DOHH2 (cell line): Measurements from ENCODE around the gene CAMKMT.

Experiments used
- H3F3A ChIP-seq: fragments of 200-600 bp; sonication (generic), shearing (Covaris generic); 2 replicates; pipeline ENCODE4 v1.6.0; 2016; ENCODE audit warnings: antibody characterized with exemption, mild to moderate bottlenecking; ENCODE audit not compliant: control insufficient read depth, insufficient read depth
- H3K27ac ChIP-seq: fragments of 200-600 bp; sonication (generic); 2 replicates; pipeline ENCODE4 v1.5.1; 2014; ENCODE audit warnings: low read depth, mild to moderate bottlenecking, low read length, moderate library complexity
- H3K27me3 ChIP-seq: fragments of 200-600 bp; sonication (generic); 2 replicates; pipeline ENCODE4 v1.6.1; 2014; ENCODE audit warnings: mild to moderate bottlenecking, low read length, mixed read lengths; ENCODE audit not compliant: control insufficient read depth
- H3K36me3 ChIP-seq: fragments of 200-600 bp; sonication (generic); 2 replicates; pipeline ENCODE4 v1.6.1; 2014; ENCODE audit warnings: mild to moderate bottlenecking, low read length, moderate library complexity, mixed read lengths; ENCODE audit not compliant: control insufficient read depth
- H3K4me1 ChIP-seq: fragments of 200-600 bp; sonication (generic); 2 replicates; pipeline ENCODE4 v1.6.1; 2014; ENCODE audit warnings: mild to moderate bottlenecking, low read length, mixed read lengths; ENCODE audit not compliant: control insufficient read depth
- H3K4me2 ChIP-seq: fragments of 200-600 bp; sonication (generic); 2 replicates; pipeline ENCODE4 v1.6.0; 2014; ENCODE audit warnings: mild to moderate bottlenecking, low read length, moderate library complexity
- H3K4me3 ChIP-seq: fragments of 200-600 bp; sonication (generic); 2 replicates; pipeline ENCODE4 v1.5.1; 2014; ENCODE audit warnings: mild to moderate bottlenecking, low read length, mixed read lengths
- H3K79me2 ChIP-seq: fragments of 200-600 bp; sonication (generic); 2 replicates; pipeline ENCODE4 v1.6.1; 2014; ENCODE audit warnings: mild to moderate bottlenecking, low read length, mixed read lengths; ENCODE audit not compliant: control insufficient read depth
- H3K9me2 ChIP-seq: fragments of 200-600 bp; sonication (generic); replicated peaks from 2 replicates; pipeline ENCODE4 v1.6.1; 2014; ENCODE audit warnings: mild to moderate bottlenecking, low read length, mixed read lengths; ENCODE audit not compliant: control insufficient read depth
- H3K9me3 ChIP-seq: fragments of 200-600 bp; sonication (generic); 2 replicates; pipeline ENCODE4 v1.6.1; 2014; ENCODE audit warnings: antibody characterized with exemption, low read length, mixed read lengths; ENCODE audit not compliant: control insufficient read depth, insufficient read depth
- H4K20me1 ChIP-seq: fragments of 200-600 bp; sonication (generic); 2 replicates; pipeline ENCODE4 v1.6.0; 2014; ENCODE audit warnings: low read depth, mild to moderate bottlenecking, antibody characterized with exemption, low read length, moderate library complexity; ENCODE audit not compliant: control insufficient read depth, insufficient read depth
- CTCF ChIP-seq: fragments of 200-600 bp; sonication (generic); IDR thresholded peaks from one replicate; pipeline ENCODE4 v1.5.1; 2014; ENCODE audit warnings: antibody characterized with exemption, mild to moderate bottlenecking, low read depth, low read length; ENCODE audit not compliant: poor library complexity, severe bottlenecking
- EZH2phosphoT487 ChIP-seq: fragments of 200-600 bp; sonication (generic); IDR thresholded peaks from 2 replicates; pipeline ENCODE4 v1.6.1; 2017; ENCODE audit warnings: borderline replicate concordance, mild to moderate bottlenecking, antibody characterized with exemption, low read length, moderate library complexity, mixed read lengths

Gene CAMKMT

GRCh38 chr2:44602446-44602845 is 240.7 kb downstream of the CAMKMT start:
- H3K9me3 ChIP-seq: no peaks in the 10 kb centered on the region
- H4K20me1 ChIP-seq: no peaks in the 10 kb centered on the region
- no peaks in the 10 kb centered on the region for H3K27me3 ChIP-seq
- H3K27ac ChIP-seq: no peak overlapping the region
- H3K4me1 ChIP-seq: no peaks in the 10 kb centered on the region
- no peaks in the 10 kb centered on the region for H3K9me2 ChIP-seq
- H3F3A ChIP-seq: no peaks in the 10 kb centered on the region
- TF ChIP-seq CTCF: no peak
- no peak for TF ChIP-seq EZH2phosphoT487
- no peaks in the 10 kb centered on the region for H3K36me3 ChIP-seq
- no peak overlapping the region for H3K4me3 ChIP-seq
- no peaks in the 10 kb centered on the region for H3K79me2 ChIP-seq
- no peak overlapping the region for H3K4me2 ChIP-seq

DNA sequence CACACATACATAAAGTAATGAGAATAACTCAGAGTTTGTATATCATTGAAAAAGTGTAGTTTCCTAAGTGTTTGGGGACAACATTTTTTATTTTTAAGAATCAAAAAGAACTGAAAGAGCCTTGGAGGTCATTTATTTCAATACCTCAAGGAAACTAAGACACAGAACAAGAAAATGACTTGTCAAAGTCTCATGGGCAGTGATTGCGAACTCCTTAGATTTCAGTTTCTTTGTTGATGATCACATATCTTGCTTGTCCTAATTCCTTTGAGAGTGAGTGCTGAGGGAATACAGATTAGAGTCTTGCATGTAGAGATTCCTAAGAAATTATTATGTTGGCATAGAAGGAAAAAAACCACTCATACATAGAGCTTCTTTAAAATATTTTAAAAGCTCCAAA is 243.8 kb downstream of the CAMKMT start:
- TF ChIP-seq CTCF (no peak), EZH2phosphoT487 (no peak)
- Histone ChIP-seq H3K4me2 (no peak overlapping the region), H3K4me3 (no peak overlapping the region), H3K36me3 (no peaks in the 10 kb centered on the region), H3K27ac (no peak overlapping the region), H3F3A (no peaks in the 10 kb centered on the region), H3K79me2 (no peaks in the 10 kb centered on the region), H4K20me1 (no peaks in the 10 kb centered on the region), H3K9me3 (no peaks in the 10 kb centered on the region), H3K27me3 (no peaks in the 10 kb centered on the region), H3K9me2 (no peaks in the 10 kb centered on the region), H3K4me1 (no peaks in the 10 kb centered on the region)

DNA sequence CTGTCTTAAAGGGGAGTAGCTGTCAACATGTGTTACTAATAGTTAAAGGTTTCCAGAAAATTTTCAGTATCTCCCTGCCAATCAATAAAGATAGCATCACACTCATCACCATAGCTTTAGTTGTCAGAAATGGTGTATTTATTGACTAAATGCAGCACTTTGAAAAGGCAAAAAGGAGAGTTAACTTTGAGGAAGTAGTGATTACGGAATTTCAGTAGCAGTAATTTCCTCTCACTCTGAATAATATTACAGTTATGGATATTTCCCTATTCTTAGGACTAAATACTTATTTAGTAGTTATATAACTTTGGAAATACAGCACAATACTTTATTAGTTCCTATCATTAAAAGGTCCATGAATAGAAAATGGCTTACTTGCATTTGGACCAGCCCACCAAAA is 250.5 kb downstream of the CAMKMT start:
- Histone ChIP-seq H3K4me1 (peaks cover 30% of the 10 kb centered on the region), H3K4me2 (peak overlapping the region; percentile 28), H3K79me2 (no peaks in the 10 kb centered on the region), H3K27ac (no peak overlapping the region), H3K36me3 (no peaks in the 10 kb centered on the region), H4K20me1 (no peaks in the 10 kb centered on the region), H3K4me3 (no peak overlapping the region), H3K9me2 (no peaks in the 10 kb centered on the region), H3K27me3 (no peaks in the 10 kb centered on the region), H3F3A (peaks cover 4% of the 10 kb centered on the region; the same call in 1 of the 2 replicates), H3K9me3 (no peaks in the 10 kb centered on the region)
- TF ChIP-seq CTCF (no peak), EZH2phosphoT487 (no peak)

DNA sequence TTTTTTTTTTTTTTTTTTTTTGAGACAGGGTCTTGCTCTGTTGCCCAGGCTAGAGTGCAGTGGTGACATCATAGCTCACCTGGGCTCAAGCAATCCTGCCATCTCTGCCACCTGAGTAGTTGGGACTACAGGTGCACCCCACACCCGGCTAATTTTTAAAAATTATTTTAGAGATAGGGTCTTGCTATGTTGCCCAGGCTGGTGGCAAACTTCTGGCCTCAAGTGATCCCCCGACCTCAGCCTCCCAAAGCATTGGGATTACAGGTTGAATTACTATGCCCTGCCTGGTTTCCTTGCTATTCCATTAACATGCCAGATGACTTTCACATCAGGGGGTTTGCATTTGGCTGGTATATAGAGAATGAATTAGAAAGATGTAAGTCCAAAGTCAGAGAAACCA is 253.2 kb downstream of the CAMKMT start:
- no peaks in the 10 kb centered on the region for H3K9me3 ChIP-seq
- no peaks in the 10 kb centered on the region for H3K27me3 ChIP-seq
- no peaks in the 10 kb centered on the region for H3K36me3 ChIP-seq
- no peak overlapping the region for H3K27ac ChIP-seq
- H3K4me2 ChIP-seq: no peak overlapping the region
- H3F3A ChIP-seq: peaks cover 4% of the 10 kb centered on the region; the same call in 1 of the 2 replicates
- no peak for TF ChIP-seq EZH2phosphoT487
- TF ChIP-seq CTCF: no peak
- no peaks in the 10 kb centered on the region for H4K20me1 ChIP-seq
- no peaks in the 10 kb centered on the region for H3K9me2 ChIP-seq
- peaks cover 48% of the 10 kb centered on the region for H3K4me1 ChIP-seq
- H3K79me2 ChIP-seq: no peaks in the 10 kb centered on the region
- no peak overlapping the region for H3K4me3 ChIP-seq
